Mesothelial cell of epicardium (in vitro differentiated cells): ENCODE measurements around the gene CLDND1. TPM values are rescaled to one million over a fixed set of nuclear protein-coding genes. Genes with fewer than 3 reads are reported as not detected.
A peak's percentile ranks its signal among the peaks of the same experiment; 100 is the strongest.

Experiments
- DNase-seq, 2 experiments: peaks; one replicate each; pipeline ENCODE4 v3.0.0; 2021; ENCODE audit warnings: low spot score in 2 of 2; ENCODE audit not compliant: unreplicated experiment in 2 of 2
- H3K27ac Mint-ChIP-seq: 2 replicates; pipeline ENCODE4 v1.8.0; 2021; ENCODE audit warnings: mixed read lengths
- H3K27me3 Mint-ChIP-seq: 2 replicates; pipeline ENCODE4 v1.8.0; 2021; ENCODE audit warnings: low read depth, mixed read lengths
- H3K36me3 Mint-ChIP-seq: 2 replicates; pipeline ENCODE4 v1.8.0; 2021; ENCODE audit warnings: mixed read lengths
- H3K4me1 Mint-ChIP-seq: 2 replicates; pipeline ENCODE4 v1.8.0; 2021; ENCODE audit warnings: mixed read lengths
- H3K4me3 Mint-ChIP-seq: 2 replicates; pipeline ENCODE4 v1.8.0; 2021; ENCODE audit warnings: mild to moderate bottlenecking, moderate library complexity, mixed read lengths
- H3K9me3 Mint-ChIP-seq: 2 replicates; pipeline ENCODE4 v1.8.0; 2021; ENCODE audit warnings: mixed read lengths
- CTCF ChIP-seq: fragments of 200-600 bp; sonication (generic); IDR thresholded peaks from one replicate; pipeline ENCODE4 v1.5.0; 2021; ENCODE audit warnings: antibody characterized with exemption; ENCODE audit not compliant: unreplicated experiment
- total RNA-seq: library from RNA; stranded (reverse); gene quantifications from 3 replicates; pipeline ENCODE4 v1.2.1, GENCODE V29; 2021

The CLDND1 gene
- total RNA-seq, 1 donor from 2014 or later: 89.0 TPM

GRCh38 chr3:98521897-98522543 lies 682 bp downstream of the CLDND1 start:
- TF ChIP-seq CTCF: no peak
- Mint-ChIP-seq H3K4me3 (peak overlapping the region; percentile 80), H3K4me1 (peaks cover 18% of the 10 kb centered on the region), H3K27ac (peak overlapping the region; percentile 93), H3K27me3 (peaks cover 2% of the 10 kb centered on the region), H3K36me3 (peaks cover 9% of the 10 kb centered on the region), H3K9me3 (no peaks in the 10 kb centered on the region)
- peak in 1 of 2 experiments; percentile 43 for DNase-seq

GRCh38 chr3:98519351-98519750 lies 3.4 kb downstream of the CLDND1 start:
- H3K4me3 Mint-ChIP-seq: no peak overlapping the region
- H3K9me3 Mint-ChIP-seq: no peaks in the 10 kb centered on the region
- no peaks in the 10 kb centered on the region for H3K27me3 Mint-ChIP-seq
- H3K4me1 Mint-ChIP-seq: peaks cover 18% of the 10 kb centered on the region
- H3K36me3 Mint-ChIP-seq: peaks cover 18% of the 10 kb centered on the region
- H3K27ac Mint-ChIP-seq: no peak overlapping the region
- DNase-seq: no peak
- no peak for TF ChIP-seq CTCF

DNA sequence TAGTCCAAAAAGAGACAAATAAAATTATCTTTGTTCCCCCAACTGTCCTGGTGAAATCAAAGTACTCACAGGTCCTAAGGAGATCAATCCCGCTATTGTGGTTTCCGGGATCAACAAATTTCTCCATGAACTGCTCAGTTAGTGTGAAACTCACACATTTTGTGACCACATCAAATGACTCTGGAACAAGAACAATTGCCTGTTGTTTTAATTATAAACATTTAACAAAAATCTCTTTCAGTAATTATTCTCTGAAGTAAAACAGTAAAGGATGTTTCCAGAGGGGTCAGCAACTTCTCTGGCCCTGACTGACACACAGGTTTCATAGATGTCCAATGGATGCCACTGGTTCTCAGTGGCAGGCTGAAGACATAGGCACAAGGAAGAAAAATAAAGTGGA lies 3.9 kb downstream of the CLDND1 start:
- no peaks in the 10 kb centered on the region for H3K27me3 Mint-ChIP-seq
- H3K27ac Mint-ChIP-seq: no peak overlapping the region
- H3K4me3 Mint-ChIP-seq: no peak overlapping the region
- peaks cover 18% of the 10 kb centered on the region for H3K36me3 Mint-ChIP-seq
- no peak for TF ChIP-seq CTCF
- no peak for DNase-seq
- H3K4me1 Mint-ChIP-seq: peaks cover 18% of the 10 kb centered on the region
- H3K9me3 Mint-ChIP-seq: no peaks in the 10 kb centered on the region

DNA sequence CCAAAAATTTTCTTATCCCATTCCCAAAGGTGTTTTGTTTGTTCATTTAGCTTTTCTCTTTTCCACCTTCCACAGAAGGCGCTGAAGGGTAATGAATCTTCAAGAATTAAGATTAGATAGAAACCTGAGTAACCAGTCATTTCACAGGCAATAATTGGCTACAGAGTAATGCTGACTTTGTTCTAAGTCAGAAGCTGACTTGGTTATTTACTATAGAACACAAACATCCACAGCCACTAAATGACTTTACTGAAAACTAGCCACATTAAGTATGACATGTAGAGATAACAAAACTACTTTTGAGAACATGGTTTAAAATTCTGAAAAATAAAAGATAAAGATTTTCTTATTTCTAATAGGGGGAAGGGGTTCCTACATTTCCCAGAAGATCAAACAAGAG lies 7.8 kb downstream of the CLDND1 start:
- H3K9me3 Mint-ChIP-seq: no peaks in the 10 kb centered on the region
- H3K36me3 Mint-ChIP-seq: peaks cover 18% of the 10 kb centered on the region
- TF ChIP-seq CTCF: no peak
- no peaks in the 10 kb centered on the region for H3K4me1 Mint-ChIP-seq
- no peak overlapping the region for H3K27ac Mint-ChIP-seq
- H3K4me3 Mint-ChIP-seq: no peak overlapping the region
- no peaks in the 10 kb centered on the region for H3K27me3 Mint-ChIP-seq
- no peak for DNase-seq

GRCh38 chr3:98513736-98514135 lies 9.0 kb downstream of the CLDND1 start:
- H3K36me3 Mint-ChIP-seq: peaks cover 13% of the 10 kb centered on the region
- no peak overlapping the region for H3K27ac Mint-ChIP-seq
- no peak for TF ChIP-seq CTCF
- no peak for DNase-seq
- no peaks in the 10 kb centered on the region for H3K4me1 Mint-ChIP-seq
- no peaks in the 10 kb centered on the region for H3K9me3 Mint-ChIP-seq
- H3K27me3 Mint-ChIP-seq: no peaks in the 10 kb centered on the region
- no peak overlapping the region for H3K4me3 Mint-ChIP-seq

DNA sequence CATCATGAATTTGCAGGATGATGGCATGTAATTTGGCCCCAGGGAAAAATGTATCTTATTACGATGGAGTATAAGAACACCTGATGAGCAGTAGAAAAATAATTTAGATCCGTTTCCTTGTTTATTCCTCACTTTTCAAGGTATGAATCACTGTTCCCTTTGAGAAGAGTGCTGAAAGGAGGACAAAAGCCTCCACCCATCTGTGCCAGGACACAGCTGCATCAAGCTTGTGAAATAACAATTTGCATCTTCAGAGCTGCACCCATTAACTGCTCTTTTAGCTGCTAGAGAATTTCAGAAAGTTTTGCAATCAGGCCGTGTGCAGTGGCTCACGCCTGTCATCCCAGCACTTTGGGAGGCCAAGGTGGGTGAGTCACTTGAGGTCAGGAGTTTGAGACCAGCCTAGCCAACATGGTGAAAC lies 9.6 kb downstream of the CLDND1 start:
- no peak overlapping the region for H3K27ac Mint-ChIP-seq
- H3K4me1 Mint-ChIP-seq: no peaks in the 10 kb centered on the region
- no peak for TF ChIP-seq CTCF
- no peaks in the 10 kb centered on the region for H3K9me3 Mint-ChIP-seq
- H3K27me3 Mint-ChIP-seq: no peaks in the 10 kb centered on the region
- H3K36me3 Mint-ChIP-seq: peaks cover 11% of the 10 kb centered on the region
- no peak for DNase-seq
- no peak overlapping the region for H3K4me3 Mint-ChIP-seq
